Measurements from ENCODE around the gene KIF25.

The KIF25 gene

GRCh38 chr6:167956983-167957492, 40.4 kb upstream of the KIF25 start:
- TF ChIP-seq TAF1 (IDR thresholded peaks at IDR 0.05; ENCODE audit: borderline replicate concordance, insufficient read depth, low read length) (no peak), REST (IDR thresholded peaks at IDR 0.05; ENCODE audit: insufficient read depth in 1 of 2, low read depth in 2 of 2, low read length in 2 of 2) (no peak), FOXP2 (optimal IDR thresholded peaks at IDR 0.05; ENCODE audit: borderline replicate concordance, extremely low read depth, extremely low read length, insufficient read depth) (no peak), POLR2AphosphoS5 (IDR thresholded peaks at IDR 0.05; ENCODE audit: low read depth, low read length) (no peak), SIN3A (IDR thresholded peaks at IDR 0.05; ENCODE audit: borderline replicate concordance, insufficient read depth, low read length) (no peak)

- TF ChIP-seq SIN3A (IDR thresholded peaks at IDR 0.05; ENCODE audit: borderline replicate concordance, insufficient read depth, low read length): no peak
- no peak for TF ChIP-seq POLR2AphosphoS5 (IDR thresholded peaks at IDR 0.05; ENCODE audit: low read depth, low read length)
- TF ChIP-seq FOXP2 (optimal IDR thresholded peaks at IDR 0.05; ENCODE audit: borderline replicate concordance, extremely low read depth, extremely low read length, insufficient read depth): no peak
- no peak for TF ChIP-seq REST (IDR thresholded peaks at IDR 0.05; ENCODE audit: insufficient read depth in 1 of 2, low read depth in 2 of 2, low read length in 2 of 2)
- TF ChIP-seq TAF1 (IDR thresholded peaks at IDR 0.05; ENCODE audit: borderline replicate concordance, insufficient read depth, low read length): no peak
Measured at GRCh38 chr6:167957626-167958025, 39.8 kb upstream of the KIF25 start.

- no peak for TF ChIP-seq REST (IDR thresholded peaks at IDR 0.05; ENCODE audit: insufficient read depth in 1 of 2, low read depth in 2 of 2, low read length in 2 of 2)
- no peak for TF ChIP-seq POLR2AphosphoS5 (IDR thresholded peaks at IDR 0.05; ENCODE audit: low read depth, low read length)
Measured at GRCh38 chr6:167960579-167960978, 36.9 kb upstream of the KIF25 start.

GRCh38 chr6:167962711-167963110, 34.8 kb upstream of the KIF25 start:
- no peak for TF ChIP-seq TAF1 (IDR thresholded peaks at IDR 0.05; ENCODE audit: borderline replicate concordance, insufficient read depth, low read length)
- TF ChIP-seq POLR2AphosphoS5 (IDR thresholded peaks at IDR 0.05; ENCODE audit: low read depth, low read length): no peak
- no peak for TF ChIP-seq SIN3A (IDR thresholded peaks at IDR 0.05; ENCODE audit: borderline replicate concordance, insufficient read depth, low read length)
- TF ChIP-seq REST (IDR thresholded peaks at IDR 0.05; ENCODE audit: insufficient read depth in 1 of 2, low read depth in 2 of 2, low read length in 2 of 2): no peak

GRCh38 chr6:167963589-167964057, 33.8 kb upstream of the KIF25 start:
- TF ChIP-seq TAF1 (IDR thresholded peaks at IDR 0.05; ENCODE audit: borderline replicate concordance, insufficient read depth, low read length) (no peak), FOXP2 (optimal IDR thresholded peaks at IDR 0.05; ENCODE audit: borderline replicate concordance, extremely low read depth, extremely low read length, insufficient read depth) (no peak), REST (IDR thresholded peaks at IDR 0.05; ENCODE audit: insufficient read depth in 1 of 2, low read depth in 2 of 2, low read length in 2 of 2) (no peak), SIN3A (IDR thresholded peaks at IDR 0.05; ENCODE audit: borderline replicate concordance, insufficient read depth, low read length) (no peak), POLR2AphosphoS5 (IDR thresholded peaks at IDR 0.05; ENCODE audit: low read depth, low read length) (no peak)

Data from PFSK-1 (cell line).